ENCODE results near the gene SYT10.
"Not testable (repeated sequence)": the region's sequence is repeated elsewhere in the genome, so short reads cannot be mapped to it uniquely, and the experiment has no call there.

Gene SYT10

DNA sequence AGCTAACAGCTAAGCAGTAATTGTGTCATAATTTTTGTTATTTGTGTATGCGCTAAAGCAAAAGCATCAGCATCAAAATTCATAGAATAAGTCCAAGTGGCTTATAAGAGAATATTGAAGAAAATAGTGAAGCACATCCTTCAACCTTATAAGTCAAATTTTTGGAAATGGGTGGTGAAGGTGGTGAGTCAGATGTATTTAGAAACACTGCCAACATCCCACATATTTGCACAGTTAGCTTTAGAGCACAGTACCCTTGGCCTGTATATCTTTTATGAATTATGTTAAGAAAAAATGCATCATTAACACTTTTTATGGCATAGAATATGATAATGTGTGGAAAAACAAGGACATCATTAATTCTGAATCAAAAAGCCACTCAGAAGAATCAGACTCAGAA, 8.0 kb downstream of the SYT10 start:
- no peaks in the 10 kb centered on the region for H3K4me1 ChIP-seq (ENCODE audit: control extremely low read depth in 1 of 4, control insufficient read depth in 4 of 4, insufficient read depth in 4 of 4, low read length in 3 of 4)
- H3K4me3 ChIP-seq (ENCODE audit: control insufficient read depth in 1 of 7, extremely low read depth in 1 of 7, insufficient read depth in 4 of 7, low read depth in 2 of 7, low read length in 6 of 7): no peak overlapping the region
- WGBS (ENCODE audit: insufficient coverage): no CpG with 5 or more reads among the region's 1 CpG
- no peaks in the 10 kb centered on the region for H3K36me3 ChIP-seq (ENCODE audit: control insufficient read depth in 4 of 4, insufficient read depth in 4 of 4, low read length in 3 of 4)
- H3K27me3 ChIP-seq (replicated peaks in 2 of 5; ENCODE audit: control insufficient read depth in 4 of 5, insufficient read depth in 5 of 5, low read length in 4 of 5): peaks cover 0 to 7% (median 7%) of the 10 kb centered on the region in 5 experiments
- no peak overlapping the region for H3K27ac ChIP-seq (ENCODE audit: insufficient read depth in 1 of 2, low read depth in 1 of 2, low read length in 2 of 2, poor library complexity in 1 of 2, severe bottlenecking in 2 of 2)
- ChIA-PET CTCF (no interaction called here), POLR2A (no interaction called here)
- H3K9me3 ChIP-seq (ENCODE audit: control extremely low read depth in 1 of 5, control insufficient read depth in 4 of 5, insufficient read depth in 2 of 5, low read depth in 1 of 5, low read length in 4 of 5): no peaks in the 10 kb centered on the region
- DNase-seq: no peak

DNA sequence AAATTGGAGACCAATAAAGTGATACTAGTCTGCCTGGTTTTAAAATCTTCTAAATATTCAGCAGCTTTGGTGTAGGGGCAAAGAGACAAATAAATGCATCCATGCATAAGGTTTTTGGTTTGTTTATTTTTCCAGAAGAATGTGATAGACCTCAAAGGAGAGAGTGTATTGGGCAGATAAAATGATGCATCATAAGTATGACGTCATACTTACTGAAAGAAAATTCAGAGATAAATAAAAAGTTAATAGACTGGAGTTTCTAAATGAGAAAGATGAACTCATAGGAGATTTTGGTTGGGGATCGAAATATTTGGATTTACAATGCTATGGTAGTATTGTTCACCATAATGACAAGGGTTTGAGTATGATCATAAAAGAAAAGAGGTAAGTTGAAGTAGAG, 10.2 kb downstream of the SYT10 start:
- Histone ChIP-seq H3K27ac (ENCODE audit: insufficient read depth in 1 of 2, low read depth in 1 of 2, low read length in 2 of 2, poor library complexity in 1 of 2, severe bottlenecking in 2 of 2) (no peak overlapping the region), H3K4me3 (ENCODE audit: control insufficient read depth in 1 of 7, extremely low read depth in 1 of 7, insufficient read depth in 4 of 7, low read depth in 2 of 7, low read length in 6 of 7) (no peak overlapping the region), H3K9me3 (ENCODE audit: control extremely low read depth in 1 of 5, control insufficient read depth in 4 of 5, insufficient read depth in 2 of 5, low read depth in 1 of 5, low read length in 4 of 5) (no peaks in the 10 kb centered on the region), H3K4me1 (ENCODE audit: control extremely low read depth in 1 of 4, control insufficient read depth in 4 of 4, insufficient read depth in 4 of 4, low read length in 3 of 4) (no peaks in the 10 kb centered on the region), H3K36me3 (ENCODE audit: control insufficient read depth in 4 of 4, insufficient read depth in 4 of 4, low read length in 3 of 4) (no peaks in the 10 kb centered on the region), H3K27me3 (replicated peaks in 2 of 5; ENCODE audit: control insufficient read depth in 4 of 5, insufficient read depth in 5 of 5, low read length in 4 of 5) (no peaks in the 10 kb centered on the region)
- ChIA-PET CTCF (no interaction called here), POLR2A (no interaction called here)
- no peak for DNase-seq
- WGBS (ENCODE audit: insufficient coverage): 93% methylated on average over 2 of the region's 2 CpGs

DNA sequence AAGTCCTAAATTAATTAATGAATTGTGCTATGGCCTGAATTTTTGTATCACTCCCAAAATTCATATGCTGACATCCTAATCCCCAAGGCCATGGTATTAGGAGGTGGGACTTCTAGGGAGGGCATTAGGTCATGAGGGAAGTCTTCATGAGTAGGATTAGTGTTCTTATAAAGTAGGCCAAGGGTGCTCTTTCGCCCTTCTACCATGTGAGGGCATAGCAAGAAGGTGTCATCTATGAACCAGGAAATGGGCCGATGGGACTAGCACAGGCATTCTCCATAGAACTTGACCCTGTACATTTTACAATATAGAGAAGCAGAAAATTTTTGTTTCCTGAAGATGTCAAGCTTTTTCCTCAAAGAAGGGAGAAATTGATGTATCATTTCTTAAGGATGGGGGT, 12.5 kb downstream of the SYT10 start:
- CTCF ChIA-PET: no interaction called here
- H3K27ac ChIP-seq (ENCODE audit: insufficient read depth in 1 of 2, low read depth in 1 of 2, low read length in 2 of 2, poor library complexity in 1 of 2, severe bottlenecking in 2 of 2): no peak overlapping the region
- H3K27me3 ChIP-seq (replicated peaks in 2 of 5; ENCODE audit: control insufficient read depth in 4 of 5, insufficient read depth in 5 of 5, low read length in 4 of 5): no peaks in the 10 kb centered on the region
- DNase-seq: no peak
- no CpG with 5 or more reads among the region's 2 CpGs for WGBS (ENCODE audit: insufficient coverage)
- H3K36me3 ChIP-seq (ENCODE audit: control insufficient read depth in 4 of 4, insufficient read depth in 4 of 4, low read length in 3 of 4): no peaks in the 10 kb centered on the region
- no peaks in the 10 kb centered on the region for H3K4me1 ChIP-seq (ENCODE audit: control extremely low read depth in 1 of 4, control insufficient read depth in 4 of 4, insufficient read depth in 4 of 4, low read length in 3 of 4)
- POLR2A ChIA-PET: no interaction called here
- no peak overlapping the region for H3K4me3 ChIP-seq (ENCODE audit: control insufficient read depth in 1 of 7, extremely low read depth in 1 of 7, insufficient read depth in 4 of 7, low read depth in 2 of 7, low read length in 6 of 7)
- H3K9me3 ChIP-seq (ENCODE audit: control extremely low read depth in 1 of 5, control insufficient read depth in 4 of 5, insufficient read depth in 2 of 5, low read depth in 1 of 5, low read length in 4 of 5): no peaks in the 10 kb centered on the region

DNA sequence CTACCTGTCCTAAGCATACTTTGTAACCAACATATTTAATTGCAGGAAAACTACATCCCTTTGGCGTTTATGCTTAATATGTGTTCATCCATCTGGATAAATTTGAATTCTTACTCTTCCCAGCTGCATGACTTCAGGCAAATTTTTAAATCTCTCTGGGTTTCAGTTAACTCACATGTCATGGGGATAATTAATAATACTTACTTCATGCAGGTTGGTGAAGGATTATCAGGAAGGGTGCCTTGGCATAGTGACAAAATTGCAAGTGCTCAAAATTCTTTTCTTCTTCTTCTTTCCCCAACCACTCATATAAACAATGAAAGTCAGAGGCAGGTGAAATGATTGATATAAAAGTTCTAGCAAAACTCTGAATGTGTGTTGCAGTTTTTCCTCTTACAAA, 15.9 kb downstream of the SYT10 start:
- Histone ChIP-seq H3K4me3 (ENCODE audit: control insufficient read depth in 1 of 7, extremely low read depth in 1 of 7, insufficient read depth in 4 of 7, low read depth in 2 of 7, low read length in 6 of 7) (no peak overlapping the region), H3K36me3 (ENCODE audit: control insufficient read depth in 4 of 4, insufficient read depth in 4 of 4, low read length in 3 of 4) (no peaks in the 10 kb centered on the region), H3K27me3 (replicated peaks in 2 of 5; ENCODE audit: control insufficient read depth in 4 of 5, insufficient read depth in 5 of 5, low read length in 4 of 5) (no peaks in the 10 kb centered on the region), H3K4me1 (ENCODE audit: control extremely low read depth in 1 of 4, control insufficient read depth in 4 of 4, insufficient read depth in 4 of 4, low read length in 3 of 4) (no peaks in the 10 kb centered on the region), H3K27ac (ENCODE audit: insufficient read depth in 1 of 2, low read depth in 1 of 2, low read length in 2 of 2, poor library complexity in 1 of 2, severe bottlenecking in 2 of 2) (no peak overlapping the region), H3K9me3 (ENCODE audit: control extremely low read depth in 1 of 5, control insufficient read depth in 4 of 5, insufficient read depth in 2 of 5, low read depth in 1 of 5, low read length in 4 of 5) (no peaks in the 10 kb centered on the region)
- CTCF ChIA-PET: no interaction called here
- WGBS (ENCODE audit: insufficient coverage): 100% methylated on average over 1 of the region's 1 CpG
- DNase-seq: no peak
- POLR2A ChIA-PET: no interaction called here

GRCh38 chr12:33412410-33412809, 27.2 kb downstream of the SYT10 start:
- H3K36me3 ChIP-seq (ENCODE audit: control insufficient read depth in 4 of 4, insufficient read depth in 4 of 4, low read length in 3 of 4); H3K27ac ChIP-seq (ENCODE audit: insufficient read depth in 1 of 2, low read depth in 1 of 2, low read length in 2 of 2, poor library complexity in 1 of 2, severe bottlenecking in 2 of 2); H3K27me3 ChIP-seq (replicated peaks in 2 of 5; ENCODE audit: control insufficient read depth in 4 of 5, insufficient read depth in 5 of 5, low read length in 4 of 5); H3K4me1 ChIP-seq (ENCODE audit: control extremely low read depth in 1 of 4, control insufficient read depth in 4 of 4, insufficient read depth in 4 of 4, low read length in 3 of 4); H3K4me3 ChIP-seq (ENCODE audit: control insufficient read depth in 1 of 7, extremely low read depth in 1 of 7, insufficient read depth in 4 of 7, low read depth in 2 of 7, low read length in 6 of 7); CTCF ChIA-PET; DNase-seq; POLR2A ChIA-PET; H3K9me3 ChIP-seq (ENCODE audit: control extremely low read depth in 1 of 5, control insufficient read depth in 4 of 5, insufficient read depth in 2 of 5, low read depth in 1 of 5, low read length in 4 of 5): not testable (repeated sequence)
- WGBS (ENCODE audit: insufficient coverage): 100% methylated on average over 5 of the region's 6 CpGs

- ChIA-PET CTCF (no interaction called here), POLR2A (no interaction called here)
- DNase-seq: no peak
- Histone ChIP-seq H3K27ac (ENCODE audit: insufficient read depth in 1 of 2, low read depth in 1 of 2, low read length in 2 of 2, poor library complexity in 1 of 2, severe bottlenecking in 2 of 2) (no peak overlapping the region), H3K36me3 (ENCODE audit: control insufficient read depth in 4 of 4, insufficient read depth in 4 of 4, low read length in 3 of 4) (no peaks in the 10 kb centered on the region), H3K27me3 (replicated peaks in 2 of 5; ENCODE audit: control insufficient read depth in 4 of 5, insufficient read depth in 5 of 5, low read length in 4 of 5) (no peaks in the 10 kb centered on the region), H3K4me1 (ENCODE audit: control extremely low read depth in 1 of 4, control insufficient read depth in 4 of 4, insufficient read depth in 4 of 4, low read length in 3 of 4) (no peaks in the 10 kb centered on the region), H3K9me3 (ENCODE audit: control extremely low read depth in 1 of 5, control insufficient read depth in 4 of 5, insufficient read depth in 2 of 5, low read depth in 1 of 5, low read length in 4 of 5) (no peaks in the 10 kb centered on the region), H3K4me3 (ENCODE audit: control insufficient read depth in 1 of 7, extremely low read depth in 1 of 7, insufficient read depth in 4 of 7, low read depth in 2 of 7, low read length in 6 of 7) (no peak overlapping the region)
- WGBS (ENCODE audit: insufficient coverage): 100% methylated on average over 2 of the region's 4 CpGs
These were observed 56.1 kb downstream of the SYT10 start for GRCh38 chr12:33383503-33383902.

DNA sequence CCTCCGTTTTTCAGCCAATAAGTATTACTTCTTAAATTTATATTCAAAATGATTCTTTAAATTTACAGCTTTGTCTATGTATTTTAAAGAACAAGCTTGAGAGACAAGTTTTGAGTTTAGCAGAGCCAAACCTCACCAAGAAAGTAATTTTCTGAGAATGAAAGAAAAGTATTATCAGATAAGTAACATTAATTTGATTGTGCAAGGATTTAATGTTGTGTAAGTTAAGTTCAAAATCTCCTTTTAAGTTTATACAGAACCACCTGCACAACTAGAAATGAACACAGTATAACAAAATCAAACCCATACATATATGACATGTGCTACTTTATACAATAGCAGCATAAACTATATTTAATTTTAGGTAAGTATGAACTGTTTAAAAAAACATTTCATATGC, 63.5 kb downstream of the SYT10 start:
- POLR2A ChIA-PET: no interaction called here
- no peaks in the 10 kb centered on the region for H3K4me1 ChIP-seq (ENCODE audit: control extremely low read depth in 1 of 4, control insufficient read depth in 4 of 4, insufficient read depth in 4 of 4, low read length in 3 of 4)
- CTCF ChIA-PET: no interaction called here
- WGBS (ENCODE audit: insufficient coverage): no CpG with 5 or more reads among the region's 1 CpG
- no peak for DNase-seq
- H3K36me3 ChIP-seq (ENCODE audit: control insufficient read depth in 4 of 4, insufficient read depth in 4 of 4, low read length in 3 of 4): no peaks in the 10 kb centered on the region
- no peaks in the 10 kb centered on the region for H3K9me3 ChIP-seq (ENCODE audit: control extremely low read depth in 1 of 5, control insufficient read depth in 4 of 5, insufficient read depth in 2 of 5, low read depth in 1 of 5, low read length in 4 of 5)
- H3K4me3 ChIP-seq (ENCODE audit: control insufficient read depth in 1 of 7, extremely low read depth in 1 of 7, insufficient read depth in 4 of 7, low read depth in 2 of 7, low read length in 6 of 7): no peak overlapping the region
- H3K27ac ChIP-seq (ENCODE audit: insufficient read depth in 1 of 2, low read depth in 1 of 2, low read length in 2 of 2, poor library complexity in 1 of 2, severe bottlenecking in 2 of 2): no peak overlapping the region
- H3K27me3 ChIP-seq (replicated peaks in 2 of 5; ENCODE audit: control insufficient read depth in 4 of 5, insufficient read depth in 5 of 5, low read length in 4 of 5): no peaks in the 10 kb centered on the region

- no peak for DNase-seq
- Histone ChIP-seq H3K27ac (ENCODE audit: insufficient read depth in 1 of 2, low read depth in 1 of 2, low read length in 2 of 2, poor library complexity in 1 of 2, severe bottlenecking in 2 of 2) (no peak overlapping the region), H3K27me3 (replicated peaks in 2 of 5; ENCODE audit: control insufficient read depth in 4 of 5, insufficient read depth in 5 of 5, low read length in 4 of 5) (no peaks in the 10 kb centered on the region), H3K36me3 (ENCODE audit: control insufficient read depth in 4 of 4, insufficient read depth in 4 of 4, low read length in 3 of 4) (no peaks in the 10 kb centered on the region), H3K4me3 (ENCODE audit: control insufficient read depth in 1 of 7, extremely low read depth in 1 of 7, insufficient read depth in 4 of 7, low read depth in 2 of 7, low read length in 6 of 7) (no peak overlapping the region), H3K9me3 (ENCODE audit: control extremely low read depth in 1 of 5, control insufficient read depth in 4 of 5, insufficient read depth in 2 of 5, low read depth in 1 of 5, low read length in 4 of 5) (no peaks in the 10 kb centered on the region), H3K4me1 (ENCODE audit: control extremely low read depth in 1 of 4, control insufficient read depth in 4 of 4, insufficient read depth in 4 of 4, low read length in 3 of 4) (no peaks in the 10 kb centered on the region)
- ChIA-PET CTCF (no interaction called here), POLR2A (no interaction called here)
- WGBS (ENCODE audit: insufficient coverage): no CpG with 5 or more reads among the region's 2 CpGs
These were observed 69.3 kb downstream of the SYT10 start for GRCh38 chr12:33370318-33370717.

All from common myeloid progenitor, CD34-positive (primary cell).